NCI-H146 treated with DMSO at 0.1 percent for 48 hours (cell line): ENCODE measurements around the gene CAMKMT.
"Not testable (repeated sequence)": the region's sequence is repeated elsewhere in the genome, so short reads cannot be mapped to it uniquely, and the experiment has no call there.

Experiments
- DNase-seq: peaks from one replicate; lab custom pipeline; 2025; ENCODE audit not compliant: unreplicated experiment; lab: John Stamatoyannopoulos, UW

CAMKMT gene

DNA sequence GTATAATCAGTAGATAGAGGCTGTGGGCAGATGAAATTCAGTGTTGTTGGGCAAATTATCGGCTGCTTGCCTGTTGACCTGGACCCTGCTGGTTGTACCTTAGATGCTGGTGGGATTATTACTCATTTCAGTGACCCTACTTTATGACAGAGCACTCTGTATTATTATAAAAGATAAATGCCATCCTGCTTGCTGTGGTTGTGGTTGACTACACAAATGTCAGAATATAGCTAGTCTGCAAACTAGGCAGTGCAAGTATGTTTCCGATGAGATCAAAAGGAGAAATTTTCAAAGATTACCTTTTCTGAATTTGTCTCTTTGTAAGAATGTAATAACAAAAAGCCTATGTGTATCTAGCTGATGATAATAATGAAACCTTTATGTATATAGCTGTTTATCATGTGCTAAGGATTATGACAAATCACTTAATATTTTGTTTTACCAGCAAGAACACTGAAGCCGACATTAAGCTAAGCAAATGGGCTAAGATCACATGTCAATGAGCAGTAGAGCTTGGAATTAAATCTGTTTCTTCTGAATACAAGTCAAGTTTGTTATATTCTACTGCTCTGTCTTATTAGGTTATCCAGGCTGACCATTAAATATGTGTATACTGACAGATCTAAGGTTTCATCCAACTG, 219.2 kb downstream of the CAMKMT start:
- DNase-seq: no peak

DNA sequence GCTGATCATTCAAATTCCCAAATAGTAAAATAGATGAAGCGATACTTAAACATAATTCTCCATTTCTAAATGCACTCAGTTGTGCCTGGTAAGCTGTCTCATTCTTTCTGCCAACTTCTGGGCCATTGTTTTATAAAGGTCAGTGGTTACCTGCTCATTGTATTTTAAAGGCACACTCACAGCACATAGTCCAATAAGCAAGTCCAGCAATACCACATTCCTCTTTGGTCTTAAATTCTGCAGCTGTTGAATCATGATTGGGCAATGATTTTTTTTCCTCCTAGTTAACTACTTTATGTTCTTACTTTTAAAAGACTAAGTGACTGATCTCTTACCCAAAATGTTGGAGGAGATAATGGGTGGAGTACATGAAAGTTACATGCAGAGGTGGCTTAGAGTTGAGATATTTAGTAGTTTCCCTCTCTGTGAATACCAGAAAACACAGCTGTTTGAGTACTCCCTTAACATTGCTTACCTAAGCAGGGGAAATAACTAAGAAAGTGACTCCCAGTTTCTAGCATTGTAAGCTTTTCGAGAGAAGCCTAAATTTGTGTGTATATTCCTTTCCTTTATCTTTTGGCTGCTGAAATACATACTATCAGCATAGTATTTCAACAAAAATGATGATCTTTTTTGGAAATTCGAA, 220.7 kb downstream of the CAMKMT start:
- DNase-seq: no peak

DNA sequence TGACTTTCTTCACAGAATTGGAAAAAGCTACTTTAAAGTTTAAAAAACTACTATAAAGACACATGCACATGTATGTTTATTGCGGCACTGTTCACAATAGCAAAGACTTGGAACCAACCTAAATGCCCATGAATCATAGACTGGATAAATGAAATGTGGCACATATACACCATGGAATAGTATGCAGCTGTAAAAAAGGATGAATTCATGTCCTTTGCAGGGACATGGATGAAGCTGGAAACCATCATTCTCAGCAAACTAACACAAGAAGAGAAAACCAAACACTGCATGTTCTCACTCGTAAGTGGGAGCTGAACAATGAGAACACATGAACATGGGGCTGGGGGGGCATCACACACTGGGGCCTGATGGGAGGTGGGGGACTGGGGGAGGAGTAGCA, 233.9 kb downstream of the CAMKMT start:
- not testable (repeated sequence) for DNase-seq

DNA sequence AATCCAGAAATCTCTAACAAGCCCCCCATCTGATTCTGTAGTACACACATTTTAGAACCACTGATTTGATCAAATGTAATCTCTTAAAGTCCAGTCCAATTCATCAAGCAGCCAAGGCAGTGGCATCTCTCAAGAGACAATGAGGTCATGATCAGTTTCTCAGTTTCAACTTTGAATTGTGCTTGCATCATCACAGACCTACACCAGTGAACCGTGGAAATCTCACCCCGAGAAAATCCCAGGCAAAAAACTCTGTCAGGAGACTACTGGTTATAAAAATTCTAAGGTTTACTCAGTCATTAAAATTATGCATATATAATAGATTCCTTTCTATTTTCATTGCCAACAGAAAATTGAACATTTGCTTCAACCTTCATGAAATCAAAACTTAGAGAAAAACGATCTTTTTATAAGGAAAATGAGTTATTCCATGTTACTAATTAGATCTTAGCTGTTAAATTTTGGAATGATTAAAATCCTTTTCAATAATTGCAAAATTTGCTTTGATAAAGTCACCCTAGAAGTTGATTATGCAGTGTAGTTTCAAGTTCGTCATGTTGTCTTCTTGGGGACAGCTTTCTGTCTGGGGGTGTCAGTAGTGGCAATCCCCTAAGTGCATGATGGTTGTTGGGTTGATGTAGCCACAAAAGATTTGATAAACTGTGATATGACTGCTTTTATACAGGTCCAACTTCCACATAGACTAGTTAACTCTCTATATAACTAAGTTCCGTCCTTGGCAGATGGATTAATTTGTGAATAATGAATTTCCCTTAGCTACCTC, 235.0 kb downstream of the CAMKMT start:
- no peak for DNase-seq

DNA sequence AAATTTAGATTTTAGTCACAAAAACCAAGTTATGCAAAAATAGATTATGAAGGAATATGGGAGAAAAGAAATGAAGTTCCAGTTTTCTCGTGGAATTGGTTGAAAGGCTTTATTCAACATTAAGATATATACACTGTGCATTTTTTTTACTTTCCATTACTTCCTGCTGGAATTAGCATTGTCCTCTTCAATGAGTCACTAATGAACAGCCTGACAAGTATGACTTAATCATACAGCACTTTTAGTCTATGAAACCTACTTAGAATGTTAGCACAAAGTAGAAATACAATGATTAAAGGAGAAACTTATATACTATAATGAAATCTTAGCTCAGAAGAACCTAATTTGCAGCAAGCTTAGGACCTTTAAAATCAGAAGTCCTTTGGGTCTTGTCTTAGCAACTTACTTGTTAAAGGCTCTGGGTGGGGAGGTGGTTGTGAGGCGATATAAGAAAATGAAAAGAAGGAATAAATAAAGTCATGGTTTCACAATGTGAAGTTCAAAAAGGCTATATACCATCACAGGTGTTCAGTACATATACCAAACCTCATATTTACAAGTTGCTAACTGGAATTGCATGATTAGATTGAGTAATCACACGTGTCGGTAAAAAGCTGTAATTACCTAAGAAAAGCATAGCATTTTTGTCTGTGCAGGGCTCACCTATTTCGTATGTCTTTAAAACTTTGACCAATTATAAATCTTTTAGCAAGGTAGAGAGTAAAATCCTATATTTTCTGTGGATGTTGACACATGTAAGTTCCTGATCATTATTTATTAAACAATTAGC, 236.8 kb downstream of the CAMKMT start:
- no peak for DNase-seq

DNA sequence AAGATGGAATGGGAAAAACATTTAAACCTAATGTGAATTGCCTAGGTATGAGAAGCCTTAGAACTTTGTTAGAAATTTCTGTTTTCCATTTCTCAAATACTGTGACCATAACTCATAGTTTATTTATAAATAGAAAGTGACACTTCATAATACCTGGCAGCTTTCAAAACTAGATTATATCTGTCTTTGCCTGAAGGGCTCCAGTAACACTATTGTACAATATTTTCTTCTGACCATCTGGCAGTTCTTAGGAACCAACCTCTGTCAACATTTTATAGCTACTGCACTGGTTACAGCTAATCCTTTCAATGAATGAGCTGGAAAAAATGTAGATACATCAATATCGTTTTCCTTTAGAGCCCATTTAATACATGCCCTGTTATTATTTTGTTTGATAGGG, 237.4 kb downstream of the CAMKMT start:
- no peak for DNase-seq

DNA sequence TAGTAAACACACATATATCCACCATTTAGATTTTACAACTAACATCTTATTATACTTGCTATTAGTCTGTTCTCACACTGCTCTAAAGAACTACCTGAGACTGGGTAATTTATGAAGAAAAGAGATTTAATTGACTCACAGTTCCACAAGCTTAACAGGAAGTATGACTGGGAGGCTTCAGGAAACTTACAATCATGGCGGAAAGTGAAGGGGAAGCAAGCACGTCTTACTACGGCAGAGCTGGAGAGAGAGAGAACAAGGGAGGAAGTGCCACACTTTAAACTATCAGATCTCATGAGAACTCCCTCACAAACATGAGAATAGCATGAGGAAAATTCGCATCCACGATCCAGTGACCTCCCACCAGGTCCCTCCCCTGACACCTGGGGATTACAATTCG, 240.7 kb downstream of the CAMKMT start:
- no peak for DNase-seq

DNA sequence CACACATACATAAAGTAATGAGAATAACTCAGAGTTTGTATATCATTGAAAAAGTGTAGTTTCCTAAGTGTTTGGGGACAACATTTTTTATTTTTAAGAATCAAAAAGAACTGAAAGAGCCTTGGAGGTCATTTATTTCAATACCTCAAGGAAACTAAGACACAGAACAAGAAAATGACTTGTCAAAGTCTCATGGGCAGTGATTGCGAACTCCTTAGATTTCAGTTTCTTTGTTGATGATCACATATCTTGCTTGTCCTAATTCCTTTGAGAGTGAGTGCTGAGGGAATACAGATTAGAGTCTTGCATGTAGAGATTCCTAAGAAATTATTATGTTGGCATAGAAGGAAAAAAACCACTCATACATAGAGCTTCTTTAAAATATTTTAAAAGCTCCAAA, 243.8 kb downstream of the CAMKMT start:
- DNase-seq: no peak

DNA sequence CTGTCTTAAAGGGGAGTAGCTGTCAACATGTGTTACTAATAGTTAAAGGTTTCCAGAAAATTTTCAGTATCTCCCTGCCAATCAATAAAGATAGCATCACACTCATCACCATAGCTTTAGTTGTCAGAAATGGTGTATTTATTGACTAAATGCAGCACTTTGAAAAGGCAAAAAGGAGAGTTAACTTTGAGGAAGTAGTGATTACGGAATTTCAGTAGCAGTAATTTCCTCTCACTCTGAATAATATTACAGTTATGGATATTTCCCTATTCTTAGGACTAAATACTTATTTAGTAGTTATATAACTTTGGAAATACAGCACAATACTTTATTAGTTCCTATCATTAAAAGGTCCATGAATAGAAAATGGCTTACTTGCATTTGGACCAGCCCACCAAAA, 250.5 kb downstream of the CAMKMT start:
- no peak for DNase-seq

DNA sequence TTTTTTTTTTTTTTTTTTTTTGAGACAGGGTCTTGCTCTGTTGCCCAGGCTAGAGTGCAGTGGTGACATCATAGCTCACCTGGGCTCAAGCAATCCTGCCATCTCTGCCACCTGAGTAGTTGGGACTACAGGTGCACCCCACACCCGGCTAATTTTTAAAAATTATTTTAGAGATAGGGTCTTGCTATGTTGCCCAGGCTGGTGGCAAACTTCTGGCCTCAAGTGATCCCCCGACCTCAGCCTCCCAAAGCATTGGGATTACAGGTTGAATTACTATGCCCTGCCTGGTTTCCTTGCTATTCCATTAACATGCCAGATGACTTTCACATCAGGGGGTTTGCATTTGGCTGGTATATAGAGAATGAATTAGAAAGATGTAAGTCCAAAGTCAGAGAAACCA, 253.2 kb downstream of the CAMKMT start:
- DNase-seq: no peak

DNA sequence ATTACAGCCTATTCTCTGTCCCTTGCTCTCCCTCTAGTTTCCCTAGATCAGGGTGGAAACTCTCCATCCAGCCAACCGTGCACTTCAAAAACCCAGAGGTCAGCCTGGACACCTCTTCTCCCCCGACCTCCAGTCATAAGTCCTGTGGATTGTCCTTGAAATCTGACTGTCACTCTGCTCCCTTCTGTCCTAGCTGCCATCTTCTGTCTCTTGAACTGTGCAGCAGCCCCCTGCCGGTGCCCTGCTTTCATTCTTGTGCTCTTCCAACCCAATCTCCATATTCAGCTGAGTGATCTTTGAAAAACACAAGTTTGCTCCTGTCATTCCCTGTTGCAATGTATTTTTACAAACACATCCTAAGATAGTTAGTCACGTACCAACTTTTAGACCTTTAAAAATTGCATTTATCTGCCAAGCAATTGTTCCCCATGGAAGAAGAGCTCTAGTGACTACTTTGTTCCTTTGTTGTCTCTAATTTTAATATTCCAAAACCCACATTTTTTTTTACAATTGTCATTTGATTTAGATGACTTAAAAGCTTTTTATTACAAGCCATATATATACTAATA, 254.3 kb downstream of the CAMKMT start:
- DNase-seq: peak; percentile 65

DNA sequence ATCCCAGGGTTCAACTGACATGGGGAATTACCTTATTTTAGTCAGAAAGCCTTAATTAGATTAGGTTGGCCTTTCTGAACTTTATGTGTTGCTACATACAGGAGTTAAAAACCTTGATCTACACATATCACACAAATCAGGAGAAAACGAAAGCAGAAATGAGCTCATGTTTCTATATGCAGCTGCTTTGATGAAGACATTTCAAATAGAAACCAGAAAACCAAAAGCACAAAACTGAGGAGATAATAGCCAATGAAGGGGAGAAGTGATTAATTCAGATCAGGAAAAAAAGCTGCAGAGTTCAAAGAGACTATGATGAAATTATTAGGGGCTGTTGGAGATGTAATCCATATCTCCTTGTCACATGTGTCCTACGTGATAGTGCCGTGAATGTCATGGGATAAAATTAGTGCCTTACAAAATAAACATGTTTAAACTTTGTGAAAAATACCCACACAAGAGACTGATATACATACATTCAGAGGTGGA, 255.0 kb downstream of the CAMKMT start:
- DNase-seq: peak; percentile 29

DNA sequence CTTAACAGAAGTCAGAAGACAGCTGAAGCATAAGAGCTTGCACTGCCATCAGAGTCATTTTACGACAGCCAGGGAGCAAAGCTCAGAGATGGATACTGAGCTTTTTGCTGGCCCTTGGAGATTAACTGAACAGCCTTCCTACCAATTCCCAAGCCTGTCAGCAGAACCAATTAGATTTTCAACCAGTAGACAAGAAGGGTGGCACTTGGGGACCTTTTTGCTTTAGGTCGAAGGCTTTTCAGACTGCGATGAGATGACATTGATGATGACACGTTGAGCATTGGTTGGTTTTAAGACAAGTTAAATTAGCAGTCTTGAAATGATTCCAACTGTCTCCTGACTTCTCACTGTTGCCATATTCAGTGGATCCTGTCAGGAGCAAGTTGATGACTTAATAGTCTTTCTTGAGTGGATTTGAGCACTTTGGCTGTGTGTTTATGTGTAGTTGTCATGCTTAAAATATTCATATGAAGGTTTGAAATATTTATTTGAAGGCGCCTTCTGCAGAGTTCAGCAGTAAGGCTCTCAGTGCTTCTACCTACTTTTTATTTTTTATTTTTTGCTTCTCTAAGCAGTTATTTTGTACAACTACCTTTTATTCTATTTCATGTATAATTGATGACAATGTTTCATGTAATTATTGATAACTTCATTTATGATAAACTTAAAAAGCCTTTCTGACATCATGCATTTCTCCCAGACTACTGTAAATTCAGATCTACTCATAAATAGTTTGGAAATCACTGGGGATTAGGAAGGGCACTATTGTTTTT, 256.7 kb downstream of the CAMKMT start:
- no peak for DNase-seq

DNA sequence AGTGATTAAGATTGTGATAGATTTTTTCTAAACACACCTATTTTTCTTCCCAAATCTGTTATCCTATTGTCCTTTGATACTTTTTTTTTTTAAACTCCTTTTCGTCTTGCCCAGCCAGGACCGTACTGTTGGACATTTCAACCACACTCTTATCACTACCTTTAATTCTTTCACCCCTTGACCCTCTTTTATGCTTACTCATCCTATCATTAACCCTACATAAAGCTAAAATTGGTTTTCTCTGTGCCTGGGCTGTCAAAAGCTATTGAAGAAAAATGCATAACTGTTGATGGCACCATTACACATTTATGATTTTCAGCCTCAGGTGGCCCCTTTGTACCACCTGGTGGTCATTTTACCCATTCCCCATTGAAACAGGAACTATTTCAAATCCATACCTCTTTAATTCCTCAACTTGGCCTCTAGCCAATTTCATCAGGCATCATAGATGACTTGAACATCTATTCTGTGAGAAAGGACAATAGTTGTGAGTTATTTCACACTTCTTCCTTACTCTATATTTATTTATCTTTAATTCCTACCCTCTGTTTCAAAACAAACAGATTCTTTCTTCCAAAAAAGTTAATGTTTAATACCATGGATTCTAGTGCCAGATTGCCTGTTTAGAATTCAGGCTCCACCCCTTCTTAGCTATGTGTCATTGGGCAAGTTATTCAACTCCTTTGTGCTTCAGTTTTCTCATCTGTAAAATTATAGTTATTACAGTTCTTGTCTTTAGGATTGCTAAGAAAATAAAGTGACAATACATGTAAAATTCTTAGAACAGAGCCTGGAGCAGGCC, 258.6 kb downstream of the CAMKMT start:
- DNase-seq: peak; percentile 55

DNA sequence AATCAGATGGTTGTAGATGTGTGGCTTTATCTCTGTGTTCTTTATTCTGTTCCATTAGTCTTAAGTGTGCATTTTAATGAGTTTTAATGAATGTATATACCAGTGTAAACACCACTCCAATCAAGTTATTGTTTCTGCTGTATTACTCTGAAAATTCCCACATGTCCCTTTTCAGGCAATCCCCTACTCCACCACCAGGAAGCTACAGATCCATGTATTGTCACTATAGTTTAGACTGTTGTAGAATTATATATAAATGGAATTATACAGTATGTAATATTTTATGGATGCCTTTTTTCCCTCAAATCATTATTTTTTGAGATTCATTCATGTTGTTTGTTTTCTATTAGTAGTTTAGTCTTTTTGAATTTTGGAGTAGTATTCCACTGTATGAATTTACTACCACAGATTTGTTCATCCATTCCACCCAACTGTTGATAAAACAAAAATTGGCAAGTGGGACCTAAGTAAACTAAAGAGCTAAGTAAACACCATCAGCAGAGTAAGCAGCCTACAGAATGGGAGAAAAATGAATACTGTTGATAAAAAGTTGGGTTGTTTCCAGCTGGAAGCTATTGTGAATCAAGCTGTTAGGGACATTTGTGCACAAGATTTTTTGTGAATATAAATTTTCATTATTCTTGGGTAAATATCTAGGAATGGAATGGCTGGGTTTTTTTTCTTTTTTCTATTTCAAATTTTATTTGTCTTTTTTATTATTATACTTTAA, 262.0 kb downstream of the CAMKMT start:
- peak; percentile 62 for DNase-seq

DNA sequence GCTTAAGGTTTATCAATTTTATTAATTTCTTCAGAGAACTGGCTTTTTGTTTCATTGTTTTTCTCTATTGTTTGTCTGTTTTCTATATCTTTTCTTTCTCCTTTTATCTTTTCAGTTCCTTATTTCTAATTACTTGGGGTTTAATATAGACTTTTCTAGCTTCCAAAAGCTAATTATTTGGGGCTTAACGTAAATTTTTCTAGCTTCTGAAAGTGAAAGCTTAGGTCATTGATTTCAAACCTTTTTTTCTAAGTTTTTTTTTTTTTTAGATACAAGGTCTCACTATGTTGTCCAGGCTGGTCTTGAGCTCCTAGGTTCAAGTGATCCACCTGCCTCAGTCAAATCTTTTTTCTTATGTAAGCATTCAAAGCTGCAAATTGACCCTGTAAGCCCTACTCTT, 266.6 kb downstream of the CAMKMT start:
- DNase-seq: no peak

DNA sequence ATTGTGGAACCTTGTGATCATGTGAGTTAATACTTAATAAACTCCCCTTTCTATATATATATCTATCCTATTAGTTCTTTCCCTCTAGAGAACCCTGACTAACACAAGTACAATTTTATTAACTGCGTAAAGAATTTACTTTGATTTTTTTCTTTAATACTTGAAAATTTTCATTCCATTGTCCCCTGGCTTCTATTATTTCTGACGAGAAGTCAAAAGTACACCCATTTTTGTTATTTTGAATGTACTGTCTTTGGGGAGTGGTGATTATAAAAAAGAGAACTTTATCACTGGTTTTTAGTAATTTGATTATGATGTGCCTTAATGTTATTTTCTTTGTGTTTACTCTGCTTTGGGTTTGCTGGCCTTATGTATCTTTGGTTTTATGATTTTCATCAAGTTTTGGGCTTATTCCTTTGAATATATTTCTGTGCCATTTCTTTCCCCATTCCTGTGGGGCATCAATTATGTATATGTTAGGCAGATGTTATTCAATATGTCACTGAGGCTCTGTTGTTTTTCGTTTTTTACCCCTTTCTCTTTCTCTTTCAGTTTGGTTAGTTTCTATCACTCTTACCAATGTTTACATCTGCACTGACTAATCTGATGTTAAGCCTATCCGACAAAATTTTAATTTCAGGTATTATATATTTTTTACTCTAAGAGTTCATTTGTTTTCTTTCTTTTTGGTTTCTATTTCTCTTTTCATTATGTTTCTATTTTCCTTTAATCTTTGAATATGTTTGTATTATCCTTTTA, 271.4 kb downstream of the CAMKMT start:
- DNase-seq: no peak

DNA sequence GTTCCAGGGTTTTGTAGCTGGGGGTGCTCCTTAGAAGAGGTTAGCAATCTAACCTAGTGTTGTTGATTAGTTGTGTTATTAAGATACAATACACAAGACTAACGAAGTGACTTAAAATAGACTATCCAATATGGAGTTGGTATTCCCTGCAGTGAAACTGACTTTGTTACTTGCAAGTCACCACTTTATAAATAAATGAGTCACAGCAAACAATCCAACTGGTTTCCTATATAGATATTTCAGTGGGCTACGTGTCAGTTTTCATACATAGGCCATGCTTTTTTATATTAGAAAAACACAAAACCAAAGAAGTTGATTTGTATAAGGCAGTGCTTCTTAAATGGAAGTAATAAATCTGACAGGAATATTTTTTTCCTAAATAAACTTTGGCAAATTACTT, 274.0 kb downstream of the CAMKMT start:
- no peak for DNase-seq
